Heart left ventricle (tissue), 16 donors: ENCODE measurements around the gene PRRG3. TPM values are rescaled to one million over a fixed set of nuclear protein-coding genes. Genes with fewer than 3 reads are reported as not detected.

ENCODE experiments used
- ATAC-seq, 4 donors: fragments of 200-7000 bp; cut with Tn5 transposase; one replicate each; pipeline ENCODE4 v1.9.1; 2020 to 2022; ENCODE audit warnings: moderate library complexity in 4 of 4, mild to moderate bottlenecking in 3 of 4, moderate number of reproducible peaks in 1 of 4
- DNase-seq, 5 donors: peaks; one replicate each; pipeline ENCODE4 v3.0.0-alpha.2; 2020
- H3K27ac ChIP-seq, 12 donors: fragments of 200-600 bp; sonication (generic) in 4 of 12; one replicate each; pipeline versions ENCODE4 v1.5.0 to v1.8.0; 2016 to 2022; ENCODE audit warnings: mild to moderate bottlenecking in 2 of 12
- H3K27me3 ChIP-seq, 9 donors: fragments of 200-600 bp; sonication (generic) in 2 of 9; one replicate each; pipeline versions ENCODE4 v1.5.1 to v1.8.0; 2016 to 2022; ENCODE audit warnings: mild to moderate bottlenecking in 3 of 9
- H3K36me3 ChIP-seq, 9 donors: fragments of 200-600 bp; sonication (generic) in 2 of 9; one replicate each; pipeline versions ENCODE4 v1.5.0 to v1.8.0; 2018 to 2022; ENCODE audit warnings: mild to moderate bottlenecking in 2 of 9
- H3K4me1 ChIP-seq, 12 donors: fragments of 200-600 bp; sonication (generic) in 4 of 12; one replicate each; pipeline versions ENCODE4 v1.5.0 to v1.8.0; 2016 to 2022; ENCODE audit warnings: mild to moderate bottlenecking in 3 of 12
- H3K4me3 ChIP-seq, 12 donors: fragments of 200-600 bp; sonication (generic) in 4 of 12; one replicate each; pipeline versions ENCODE4 v1.5.0 to v1.8.0; 2017 to 2022; ENCODE audit warnings: mild to moderate bottlenecking in 9 of 12, moderate library complexity in 4 of 12
- H3K9me3 ChIP-seq, 12 donors: fragments of 200-600 bp; sonication (generic) in 4 of 12; one replicate each; pipeline versions ENCODE4 v1.5.0 to v1.8.0; 2016 to 2022; ENCODE audit warnings: mild to moderate bottlenecking in 1 of 12
- CTCF ChIP-seq, 12 donors: fragments of 200-600 bp; sonication (generic) in 4 of 12; IDR thresholded peaks; one replicate each; pipeline versions ENCODE4 v1.5.0 to v1.8.0; 2018 to 2022; ENCODE audit warnings: antibody characterized with exemption in 12 of 12, mild to moderate bottlenecking in 5 of 12
- POLR2A ChIP-seq, 2 donors: fragments of 450-650 bp; IDR thresholded peaks; one replicate each; pipeline ENCODE4 v1.6.1; 2017; ENCODE audit warnings: antibody characterized with exemption in 2 of 2, mild to moderate bottlenecking in 2 of 2, moderate library complexity in 2 of 2
- WGBS, 4 donors: extraction: QIAGEN DNeasy Blood & Tissue Kit in 2 of 4; methylation state at CpG; one replicate each; pipeline versions ENCODE4 v1.1.5 to v1.1.7; 2013 to 2018; 5-methylcytosine and 5-hydroxymethylcytosine counted together
- intact Hi-C, 10 donors: fragments of 100-400 bp; cut with DNase I; formaldehyde crosslinking; loops; one replicate each; pipeline versions ENCODE4 v1.11.1 to v1.14.2; 2022
- polyA plus RNA-seq, 2 donors: library from polyadenylated mRNA; stranded (reverse); fragments of 200-250 nt; gene quantifications; one replicate each; pipeline ENCODE4 v1.2.3, GENCODE V29; 2013
- total RNA-seq, 9 donors: library from RNA; depleted of rRNA in 2 of 9; stranded (reverse); fragments of >200 nt in 2 of 9; fragmentation: NEBNext Ultra II Directional in 3 of 9; extraction: Animal tissue kit (Norgen Biotek cat#: 25700) in 3 of 9; gene quantifications; one replicate each; pipeline versions ENCODE4 v1.1.0 to v1.2.4, GENCODE V29; 2016 to 2023
- donor health status: ischemic (EF 13 %, LVEDD 7.1; RV severe dilation, severe dysfunction).
- donor health status: healthy with polysubstance abuse.
- donor health status: DM: no; HTN: yes; CAD: no.
- donor health status: DM: no; HTN: no; CAD: no.
- donor health status: ischemic (EF 25% LVEDD 6.9; RV normal size, moderate dysfunction).
- donor health status: ischemic (EF 25% LVEDD 5.7; RV mildly dilated, moderate dysfunction).
- donor health status: healthy.
- donor health status: DM: yes; HTN: yes; CAD: no.
- donor health status: ischemic (EF 35%, LVEDD 5.7; RV mildly dilated, moderate dysfunction).
- donor health status: nonischemic (EF 11% LVEDD 7.7; RV severe dilation, severe dysfunction).
- donor health status: DM: yes; HTN: yes; CAD: no.
- donor health status: PGD.
- donor health status: ischemic (EF 29% LVEDD 5.4; RV normal size, mild dysfunction).
- donor health status: nonischemic (EF 23%, LVEDD 6.1; RV moderate dilation, normal function).

Gene PRRG3
- total and polyA plus RNA-seq, 11 donors = 0.61 to 5.7 (median 1.9) TPM

- no peak for TF ChIP-seq POLR2A (IDR thresholded peaks at IDR 0.05)
- TF ChIP-seq CTCF (IDR thresholded peaks at IDR 0.05) = no peak
Measured at GRCh38 chrX:151711787-151712186, 16.5 kb downstream of the PRRG3 start.

GRCh38 chrX:151712253-151712652, 17.0 kb downstream of the PRRG3 start:
- ATAC-seq = peak in 1 of 4 donors; percentile 15
- intact Hi-C loops = no loop called here
- H3K9me3 ChIP-seq = no peaks in the 10 kb centered on the region
- no peak for TF ChIP-seq CTCF (IDR thresholded peaks at IDR 0.05)
- H3K27me3 ChIP-seq = peaks cover 0 to 4% (median 0%) of the 10 kb centered on the region in 9 donors
- peaks cover 0 to 10% (median 0%) of the 10 kb centered on the region in 12 donors for H3K4me1 ChIP-seq
- no peak for DNase-seq
- 27 to 54% (median 37%) methylated on average over 3 of the region's 3 CpGs for WGBS, 4 donors
- H3K27ac ChIP-seq = peak overlapping the region in 7 of 12 donors; percentile 39 to 63 (median 57)
- H3K4me3 ChIP-seq = no peak overlapping the region
- no peaks in the 10 kb centered on the region for H3K36me3 ChIP-seq

More at GRCh38 chrX:151711787-151712186, 16.5 kb downstream of the PRRG3 start:
- H3K4me3 ChIP-seq = no peak overlapping the region
- H3K36me3 ChIP-seq = no peaks in the 10 kb centered on the region
- H3K27me3 ChIP-seq = peaks cover 0 to 4% (median 0%) of the 10 kb centered on the region in 9 donors
- DNase-seq (peak in 2 of 5 donors; percentile 32 to 39), ATAC-seq (peak; percentile 37 to 91 (median 52))
- no peaks in the 10 kb centered on the region for H3K9me3 ChIP-seq
- 26 to 50% (median 36%) methylated on average over 2 of the region's 2 CpGs for WGBS, 4 donors
- peak overlapping the region in 9 of 12 donors; percentile 1 to 63 (median 42) for H3K27ac ChIP-seq
- intact Hi-C loops = no loop called here
- peaks cover 0 to 10% (median 0%) of the 10 kb centered on the region in 12 donors for H3K4me1 ChIP-seq

DNA sequence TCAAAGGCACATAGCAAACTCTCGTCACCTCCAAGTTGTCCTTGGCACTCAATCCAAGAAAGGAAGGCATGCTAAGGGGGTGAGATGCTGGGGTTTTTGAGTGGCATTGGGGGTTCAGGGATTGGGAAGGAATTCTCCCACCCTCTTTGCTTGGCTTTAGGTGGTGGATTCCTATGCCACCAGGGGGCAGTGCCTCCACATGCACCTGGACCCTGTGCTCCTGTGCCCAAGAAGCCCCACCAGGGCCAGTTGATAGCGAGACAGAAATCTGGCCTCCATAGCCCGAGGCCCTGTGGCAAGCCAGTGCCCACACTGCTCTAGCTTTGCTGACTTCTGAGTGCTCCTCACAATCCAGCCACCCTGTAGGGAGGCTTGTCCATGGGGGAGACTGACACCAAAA, 18.6 kb downstream of the PRRG3 start:
- DNase-seq (peak in 1 of 5 donors; percentile 21), ATAC-seq (no peak)
- no peak overlapping the region for H3K4me3 ChIP-seq
- H3K27me3 ChIP-seq = peaks cover 0 to 4% (median 0%) of the 10 kb centered on the region in 9 donors
- 48 to 65% (median 61%) methylated on average over 3 of the region's 3 CpGs for WGBS, 4 donors
- no peak overlapping the region for H3K27ac ChIP-seq
- intact Hi-C loops = no loop called here
- H3K36me3 ChIP-seq = no peaks in the 10 kb centered on the region
- no peaks in the 10 kb centered on the region for H3K9me3 ChIP-seq
- TF ChIP-seq CTCF (IDR thresholded peaks at IDR 0.05) = peak; percentile 18 to 56 (median 40)
- TF ChIP-seq POLR2A (IDR thresholded peaks at IDR 0.05) = no peak
- peaks cover 0 to 10% (median 0%) of the 10 kb centered on the region in 12 donors for H3K4me1 ChIP-seq

- 64 to 70% (median 66%) methylated on average over 5 of the region's 5 CpGs for WGBS, 4 donors
- H3K4me3 ChIP-seq = no peak overlapping the region
- no peaks in the 10 kb centered on the region for H3K9me3 ChIP-seq
- TF ChIP-seq CTCF (IDR thresholded peaks at IDR 0.05) (no peak), POLR2A (IDR thresholded peaks at IDR 0.05) (no peak)
- peaks cover 0 to 4% (median 0%) of the 10 kb centered on the region in 9 donors for H3K27me3 ChIP-seq
- H3K27ac ChIP-seq = no peak overlapping the region
- H3K36me3 ChIP-seq = no peaks in the 10 kb centered on the region
- peaks cover 0 to 10% (median 0%) of the 10 kb centered on the region in 12 donors for H3K4me1 ChIP-seq
- intact Hi-C loops = no loop called here
- DNase-seq = no peak
- no peak for ATAC-seq
Measured at GRCh38 chrX:151714362-151714761, 19.1 kb downstream of the PRRG3 start.
